Tibial nerve (tissue), 3 donors: Measurements from ENCODE around the gene PLCL2.

Source experiments
- CTCF ChIP-seq, 5 experiments: fragments of 200-600 bp in 3 of 5; fragments of 450-650 bp in 2 of 5; sonication (generic) in 3 of 5; IDR thresholded peaks; one replicate each; pipeline ENCODE4 v1.5.1; 2016 to 2019; ENCODE audit warnings: antibody characterized with exemption in 5 of 5, mild to moderate bottlenecking in 3 of 5, moderate library complexity in 2 of 5
- POLR2A ChIP-seq, 2 donors: fragments of 450-650 bp; IDR thresholded peaks; one replicate each; pipeline ENCODE4 v1.6.1; 2017; ENCODE audit warnings: antibody characterized with exemption in 2 of 2, mild to moderate bottlenecking in 2 of 2, moderate library complexity in 2 of 2

- no peak for TF ChIP-seq CTCF (IDR thresholded peaks at IDR 0.05)
- no peak for TF ChIP-seq POLR2A (IDR thresholded peaks at IDR 0.05)
These were observed 29.3 kb upstream of the PLCL2 start for GRCh38 chr3:16855497-16855896.
